Memory B cell (primary cell): ENCODE measurements around the gene RAB14.

ENCODE experiments used
- ATAC-seq: fragments of 150-1000 bp; cut with Tn5 transposase; 2 replicates; pipeline ENCODE4 v1.10.0; 2021; ENCODE audit warnings: low read depth, mild to moderate bottlenecking, moderate library complexity
- DNase-seq, 2 donors: peaks; one replicate each; pipeline ENCODE4 v3.0.0; 2022; ENCODE audit warnings: low spot score in 2 of 2
- H3K27ac Mint-ChIP-seq: one replicate; pipeline ENCODE4 v1.8.0; 2022; ENCODE audit warnings: mild to moderate bottlenecking, moderate library complexity, mixed read lengths
- H3K27me3 Mint-ChIP-seq: one replicate; pipeline ENCODE4 v1.8.0; 2022; ENCODE audit warnings: mixed read lengths
- H3K36me3 Mint-ChIP-seq: one replicate; pipeline ENCODE4 v1.8.0; 2022; ENCODE audit warnings: mild to moderate bottlenecking, mixed read lengths
- H3K4me1 Mint-ChIP-seq: one replicate; pipeline ENCODE4 v1.8.0; 2022; ENCODE audit warnings: mixed read lengths
- H3K4me3 Mint-ChIP-seq: one replicate; pipeline ENCODE4 v1.8.0; 2022; ENCODE audit warnings: mild to moderate bottlenecking, moderate library complexity, mixed read lengths
- H3K9me3 Mint-ChIP-seq: one replicate; pipeline ENCODE4 v1.8.0; 2022; ENCODE audit warnings: mixed read lengths

RAB14 gene

GRCh38 chr9:121178676-121179372 is 22.8 kb downstream of the RAB14 start:
- no peaks in the 10 kb centered on the region for H3K9me3 Mint-ChIP-seq
- H3K4me3 Mint-ChIP-seq, result no peak overlapping the region
- peaks cover 15% of the 10 kb centered on the region for H3K4me1 Mint-ChIP-seq
- H3K36me3 Mint-ChIP-seq, result peaks cover 20% of the 10 kb centered on the region
- DNase-seq (no peak), ATAC-seq (no peak)
- H3K27me3 Mint-ChIP-seq, result no peaks in the 10 kb centered on the region
- peak overlapping the region; percentile 41 for H3K27ac Mint-ChIP-seq

GRCh38 chr9:121173501-121173900 is 28.2 kb downstream of the RAB14 start:
- H3K4me3 Mint-ChIP-seq, result no peak overlapping the region
- peaks cover 34% of the 10 kb centered on the region for H3K36me3 Mint-ChIP-seq
- DNase-seq (no peak), ATAC-seq (no peak)
- H3K4me1 Mint-ChIP-seq, result peaks cover 3% of the 10 kb centered on the region
- H3K27ac Mint-ChIP-seq, result peak overlapping the region; percentile 25
- no peaks in the 10 kb centered on the region for H3K27me3 Mint-ChIP-seq
- no peaks in the 10 kb centered on the region for H3K9me3 Mint-ChIP-seq

GRCh38 chr9:121172726-121173487 is 28.8 kb downstream of the RAB14 start:
- peaks cover 38% of the 10 kb centered on the region for H3K36me3 Mint-ChIP-seq
- peak overlapping the region; percentile 25 for H3K27ac Mint-ChIP-seq
- no peak for ATAC-seq

GRCh38 chr9:121171236-121171635 is 30.4 kb downstream of the RAB14 start:
- peaks cover 45% of the 10 kb centered on the region for H3K36me3 Mint-ChIP-seq
- H3K27ac Mint-ChIP-seq, result peak overlapping the region; percentile 58
- peaks cover under 1% of the 10 kb centered on the region for H3K4me1 Mint-ChIP-seq
- no peaks in the 10 kb centered on the region for H3K9me3 Mint-ChIP-seq
- H3K4me3 Mint-ChIP-seq, result no peak overlapping the region
- DNase-seq, result no peak
- no peaks in the 10 kb centered on the region for H3K27me3 Mint-ChIP-seq
- ATAC-seq, result no peak

More at GRCh38 chr9:121172726-121173487, 28.8 kb downstream of the RAB14 start:
- peaks cover 3% of the 10 kb centered on the region for H3K4me1 Mint-ChIP-seq
- H3K9me3 Mint-ChIP-seq, result no peaks in the 10 kb centered on the region
- no peak for DNase-seq
- no peak overlapping the region for H3K4me3 Mint-ChIP-seq
- H3K27me3 Mint-ChIP-seq, result no peaks in the 10 kb centered on the region

- DNase-seq (no peak), ATAC-seq (peak; percentile 60)
- H3K4me3 Mint-ChIP-seq, result no peak overlapping the region
- peaks cover 40% of the 10 kb centered on the region for H3K36me3 Mint-ChIP-seq
- no peaks in the 10 kb centered on the region for H3K27me3 Mint-ChIP-seq
- H3K9me3 Mint-ChIP-seq, result no peaks in the 10 kb centered on the region
- no peak overlapping the region for H3K27ac Mint-ChIP-seq
- no peaks in the 10 kb centered on the region for H3K4me1 Mint-ChIP-seq
These were observed 32.5 kb downstream of the RAB14 start for GRCh38 chr9:121169094-121169601.

- Mint-ChIP-seq H3K4me1 (no peaks in the 10 kb centered on the region), H3K9me3 (no peaks in the 10 kb centered on the region), H3K27ac (no peak overlapping the region), H3K4me3 (no peak overlapping the region), H3K27me3 (no peaks in the 10 kb centered on the region), H3K36me3 (peaks cover 35% of the 10 kb centered on the region)
- no peak for DNase-seq
- no peak for ATAC-seq
These were observed 33.6 kb downstream of the RAB14 start for GRCh38 chr9:121168052-121168451.

GRCh38 chr9:121160025-121160424 is 41.6 kb downstream of the RAB14 start:
- DNase-seq, result peak in 1 of 2 donors; percentile 4
- H3K4me3 Mint-ChIP-seq, result peak overlapping the region; percentile 32
- no peaks in the 10 kb centered on the region for H3K9me3 Mint-ChIP-seq
- H3K4me1 Mint-ChIP-seq, result peaks cover 28% of the 10 kb centered on the region
- no peaks in the 10 kb centered on the region for H3K27me3 Mint-ChIP-seq
- H3K27ac Mint-ChIP-seq, result peak overlapping the region; percentile 81
- peak; percentile 64 for ATAC-seq
- peaks cover 30% of the 10 kb centered on the region for H3K36me3 Mint-ChIP-seq

- ATAC-seq (no peak), DNase-seq (no peak)
- Mint-ChIP-seq H3K4me1 (peaks cover 38% of the 10 kb centered on the region), H3K27ac (peak overlapping the region; percentile 41), H3K36me3 (peaks cover 36% of the 10 kb centered on the region), H3K9me3 (no peaks in the 10 kb centered on the region), H3K4me3 (no peak overlapping the region), H3K27me3 (no peaks in the 10 kb centered on the region)
These were observed 43.7 kb downstream of the RAB14 start for GRCh38 chr9:121157939-121158338.

- H3K27ac Mint-ChIP-seq, result peak overlapping the region; percentile 87
- H3K27me3 Mint-ChIP-seq, result no peaks in the 10 kb centered on the region
- H3K4me1 Mint-ChIP-seq, result peaks cover 43% of the 10 kb centered on the region
- H3K4me3 Mint-ChIP-seq, result peak overlapping the region; percentile 25
- DNase-seq (peak in 1 of 2 donors; percentile 32), ATAC-seq (peak; percentile 92)
- H3K36me3 Mint-ChIP-seq, result peaks cover 41% of the 10 kb centered on the region
- no peaks in the 10 kb centered on the region for H3K9me3 Mint-ChIP-seq
These were observed 45.4 kb downstream of the RAB14 start for GRCh38 chr9:121156263-121156731.

- DNase-seq, result no peak
- H3K9me3 Mint-ChIP-seq, result no peaks in the 10 kb centered on the region
- H3K36me3 Mint-ChIP-seq, result peaks cover 44% of the 10 kb centered on the region
- H3K4me3 Mint-ChIP-seq, result no peak overlapping the region
- no peaks in the 10 kb centered on the region for H3K27me3 Mint-ChIP-seq
- H3K4me1 Mint-ChIP-seq, result peaks cover 34% of the 10 kb centered on the region
- no peak for ATAC-seq
- peak overlapping the region; percentile 55 for H3K27ac Mint-ChIP-seq
These were observed 46.9 kb downstream of the RAB14 start for GRCh38 chr9:121154782-121155181.

GRCh38 chr9:121153642-121154041 is 48.0 kb downstream of the RAB14 start:
- Mint-ChIP-seq H3K4me1 (peaks cover 26% of the 10 kb centered on the region), H3K27me3 (no peaks in the 10 kb centered on the region), H3K27ac (peak overlapping the region; percentile 80), H3K4me3 (no peak overlapping the region), H3K36me3 (peaks cover 46% of the 10 kb centered on the region), H3K9me3 (no peaks in the 10 kb centered on the region)
- ATAC-seq (no peak), DNase-seq (no peak)

GRCh38 chr9:121150188-121150587 is 51.5 kb downstream of the RAB14 start:
- DNase-seq (no peak), ATAC-seq (no peak)
- Mint-ChIP-seq H3K27ac (peak overlapping the region; percentile 50), H3K4me1 (peaks cover 20% of the 10 kb centered on the region), H3K4me3 (no peak overlapping the region), H3K36me3 (peaks cover 61% of the 10 kb centered on the region), H3K9me3 (no peaks in the 10 kb centered on the region), H3K27me3 (no peaks in the 10 kb centered on the region)

- DNase-seq, result no peak
These were observed 57.2 kb downstream of the RAB14 start for GRCh38 chr9:121144482-121144881.

GRCh38 chr9:121143771-121144170 is 57.9 kb downstream of the RAB14 start:
- DNase-seq (no peak), ATAC-seq (no peak)
- Mint-ChIP-seq H3K27me3 (no peaks in the 10 kb centered on the region), H3K9me3 (no peaks in the 10 kb centered on the region), H3K36me3 (peaks cover 59% of the 10 kb centered on the region), H3K4me1 (peaks cover 2% of the 10 kb centered on the region), H3K27ac (peak overlapping the region; percentile 36), H3K4me3 (no peak overlapping the region)

More at GRCh38 chr9:121144482-121144881, 57.2 kb downstream of the RAB14 start:
- H3K36me3 Mint-ChIP-seq, result peaks cover 63% of the 10 kb centered on the region
- H3K27ac Mint-ChIP-seq, result peak overlapping the region; percentile 28
- H3K4me3 Mint-ChIP-seq, result no peak overlapping the region
- H3K9me3 Mint-ChIP-seq, result no peaks in the 10 kb centered on the region
- H3K27me3 Mint-ChIP-seq, result no peaks in the 10 kb centered on the region
- ATAC-seq, result no peak
- peaks cover 2% of the 10 kb centered on the region for H3K4me1 Mint-ChIP-seq
